ENCODE data around the gene PECR.

The PECR gene

GRCh38 chr2:216071111-216071851 lies 10.3 kb downstream of the PECR start:
- DNase-seq (ENCODE audit: low read depth, low spot score), result no peak

- no peak for DNase-seq (ENCODE audit: low read depth, low spot score)
Measured at GRCh38 chr2:216070195-216070594, 11.4 kb downstream of the PECR start.

GRCh38 chr2:216069028-216069427 lies 12.6 kb downstream of the PECR start:
- no peak for DNase-seq (ENCODE audit: low read depth, low spot score)

- no peak for DNase-seq (ENCODE audit: low read depth, low spot score)
Measured at GRCh38 chr2:216066230-216066629, 15.4 kb downstream of the PECR start.

- no peak for DNase-seq (ENCODE audit: low read depth, low spot score)
Measured at GRCh38 chr2:216064665-216065064, 16.9 kb downstream of the PECR start.

GRCh38 chr2:216064014-216064630 lies 17.5 kb downstream of the PECR start:
- DNase-seq (ENCODE audit: low read depth, low spot score), result no peak

GRCh38 chr2:216059233-216059834 lies 22.3 kb downstream of the PECR start:
- DNase-seq (ENCODE audit: low read depth, low spot score), result no peak

GRCh38 chr2:216057688-216058193 lies 23.9 kb downstream of the PECR start:
- peak; percentile 19 for DNase-seq (ENCODE audit: low read depth, low spot score)

GRCh38 chr2:216056739-216057138 lies 24.9 kb downstream of the PECR start:
- DNase-seq (ENCODE audit: low read depth, low spot score), result no peak

GRCh38 chr2:216055680-216056079 lies 25.9 kb downstream of the PECR start:
- no peak for DNase-seq (ENCODE audit: low read depth, low spot score)

- DNase-seq (ENCODE audit: low read depth, low spot score), result no peak
Measured at GRCh38 chr2:216052420-216052819, 29.2 kb downstream of the PECR start.

GRCh38 chr2:216051350-216051749 lies 30.3 kb downstream of the PECR start:
- DNase-seq (ENCODE audit: low read depth, low spot score), result no peak

GRCh38 chr2:216049452-216049851 lies 32.2 kb downstream of the PECR start:
- DNase-seq (ENCODE audit: low read depth, low spot score), result no peak

- DNase-seq (ENCODE audit: low read depth, low spot score), result no peak
Measured at GRCh38 chr2:216047397-216047796, 34.2 kb downstream of the PECR start.

- no peak for DNase-seq (ENCODE audit: low read depth, low spot score)
Measured at GRCh38 chr2:216044883-216045486, 36.6 kb downstream of the PECR start.

GRCh38 chr2:216043949-216044348 lies 37.7 kb downstream of the PECR start:
- DNase-seq (ENCODE audit: low read depth, low spot score), result no peak

- no peak for DNase-seq (ENCODE audit: low read depth, low spot score)
Measured at GRCh38 chr2:216041438-216041837, 40.2 kb downstream of the PECR start.

GRCh38 chr2:216039918-216040317 lies 41.7 kb downstream of the PECR start:
- DNase-seq (ENCODE audit: low read depth, low spot score), result no peak

GRCh38 chr2:216034065-216034464 lies 47.5 kb downstream of the PECR start:
- DNase-seq (ENCODE audit: low read depth, low spot score), result peak; percentile 60

GRCh38 chr2:216033403-216033802 lies 48.2 kb downstream of the PECR start:
- no peak for DNase-seq (ENCODE audit: low read depth, low spot score)

- DNase-seq (ENCODE audit: low read depth, low spot score), result no peak
Measured at GRCh38 chr2:216031960-216032689, 49.5 kb downstream of the PECR start.

GRCh38 chr2:216030216-216030615 lies 51.4 kb downstream of the PECR start:
- DNase-seq (ENCODE audit: low read depth, low spot score), result no peak

All from activated CD4-positive, CD25-positive, alpha-beta regulatory T cell treated with anti-CD3 and anti-CD28 coated beads, Interleukin-2, amount 50 U/mL, for 16 hours (primary cell).